ENCODE data around the gene DPAGT1. TPM values are rescaled to one million over a fixed set of nuclear protein-coding genes. Genes with fewer than 3 reads are reported as not detected.

DPAGT1 gene
- total RNA-seq, 6 experiments from 2014 or later, result 40.5 to 52.5 (median 49.1) TPM

GRCh38 chr11:119126675-119127268 lies 25.1 kb upstream of the DPAGT1 start:
- no peak for TF ChIP-seq CTCF (IDR thresholded peaks at IDR 0.05)
- Mint-ChIP-seq H3K4me1 (ENCODE audit: low read depth) (peaks cover 32% of the 10 kb centered on the region), H3K27ac (no peak overlapping the region), H3K4me3 (no peak overlapping the region), H3K27me3 (ENCODE audit: insufficient read depth) (no peaks in the 10 kb centered on the region), H3K36me3 (ENCODE audit: low read depth) (peaks cover 20% of the 10 kb centered on the region), H3K9me3 (no peaks in the 10 kb centered on the region)
- no peak for DNase-seq

- H3K27ac Mint-ChIP-seq, result no peak overlapping the region
- peaks cover 32% of the 10 kb centered on the region for H3K4me1 Mint-ChIP-seq (ENCODE audit: low read depth)
- TF ChIP-seq CTCF (IDR thresholded peaks at IDR 0.05), result no peak
- H3K27me3 Mint-ChIP-seq (ENCODE audit: insufficient read depth), result no peaks in the 10 kb centered on the region
- H3K4me3 Mint-ChIP-seq, result no peak overlapping the region
- peaks cover 16% of the 10 kb centered on the region for H3K36me3 Mint-ChIP-seq (ENCODE audit: low read depth)
- DNase-seq, result no peak
- H3K9me3 Mint-ChIP-seq, result no peaks in the 10 kb centered on the region
These were observed 24.2 kb upstream of the DPAGT1 start for GRCh38 chr11:119125821-119126220.

GRCh38 chr11:119121811-119122124 lies 20.1 kb upstream of the DPAGT1 start:
- H3K4me1 Mint-ChIP-seq (ENCODE audit: low read depth), result peaks cover 28% of the 10 kb centered on the region
- no peak for TF ChIP-seq CTCF (IDR thresholded peaks at IDR 0.05)
- DNase-seq, result no peak
- H3K4me3 Mint-ChIP-seq, result peak overlapping the region; percentile 97
- H3K36me3 Mint-ChIP-seq (ENCODE audit: low read depth), result peaks cover 4% of the 10 kb centered on the region; the same call in 1 of the 2 replicates
- H3K27ac Mint-ChIP-seq, result peak overlapping the region; percentile 77
- no peaks in the 10 kb centered on the region for H3K27me3 Mint-ChIP-seq (ENCODE audit: insufficient read depth)
- no peaks in the 10 kb centered on the region for H3K9me3 Mint-ChIP-seq

- peak; percentile 99 for DNase-seq
- H3K27me3 Mint-ChIP-seq (ENCODE audit: insufficient read depth), result no peaks in the 10 kb centered on the region
- no peak for TF ChIP-seq CTCF (IDR thresholded peaks at IDR 0.05)
- H3K27ac Mint-ChIP-seq, result peak within 1 kb of the TSS; percentile 85
- peaks cover 28% of the 10 kb centered on the region for H3K4me1 Mint-ChIP-seq (ENCODE audit: low read depth)
- H3K4me3 Mint-ChIP-seq, result peak within 1 kb of the TSS; percentile 97
- H3K9me3 Mint-ChIP-seq, result no peaks in the 10 kb centered on the region
- peaks cover 4% of the 10 kb centered on the region; the same call in 1 of the 2 replicates for H3K36me3 Mint-ChIP-seq (ENCODE audit: low read depth)
These were observed 19.6 kb upstream of the DPAGT1 start, which contains the start of gene HINFP for GRCh38 chr11:119121008-119121810. TSS of gene HINFP (plus strand) at chr11:119121580. CDS start at chr11:119126945, 5,365 bp downstream.

GRCh38 chr11:119120639-119121007 lies 19.0 kb upstream of the DPAGT1 start:
- Mint-ChIP-seq H3K27me3 (ENCODE audit: insufficient read depth) (no peaks in the 10 kb centered on the region), H3K36me3 (ENCODE audit: low read depth) (peaks cover 8% of the 10 kb centered on the region; the same call in 1 of the 2 replicates), H3K4me1 (ENCODE audit: low read depth) (peaks cover 28% of the 10 kb centered on the region), H3K27ac (peak overlapping the region; percentile 85), H3K4me3 (peak overlapping the region; percentile 97), H3K9me3 (no peaks in the 10 kb centered on the region)
- TF ChIP-seq CTCF (IDR thresholded peaks at IDR 0.05), result no peak
- DNase-seq, result peak; percentile 38

Measured in HFFc6 (cell line).